ENCODE measurements around the gene ITPKC.
"Not testable (repeated sequence)": the region's sequence is repeated elsewhere in the genome, so short reads cannot be mapped to it uniquely, and the experiment has no call there.

The ITPKC gene

GRCh38 chr19:40741527-40742390, 24.8 kb downstream of the ITPKC start:
- DNase-seq (ENCODE audit: low read depth): no peak

DNA sequence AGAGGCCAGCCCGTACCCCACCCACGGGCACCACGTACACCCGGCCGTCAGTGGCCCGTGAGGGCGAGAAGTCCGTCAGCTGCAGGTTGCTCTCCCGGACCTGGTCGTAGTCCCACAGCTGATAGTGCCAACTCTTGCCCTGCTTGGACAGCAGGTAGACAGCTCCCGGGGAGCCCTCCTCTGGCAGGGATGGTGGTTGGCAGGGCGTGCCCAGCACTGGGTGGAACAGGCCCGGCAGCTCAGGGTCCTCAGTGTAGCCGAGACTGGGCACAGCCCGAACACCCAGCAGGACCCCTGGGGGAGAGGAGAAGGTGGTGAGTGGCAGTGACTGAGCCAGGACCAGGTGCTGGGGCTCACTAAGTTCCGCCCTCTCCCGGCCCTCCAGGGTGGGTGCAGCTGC, 25.6 kb downstream of the ITPKC start:
- no peak for DNase-seq (ENCODE audit: low read depth)

DNA sequence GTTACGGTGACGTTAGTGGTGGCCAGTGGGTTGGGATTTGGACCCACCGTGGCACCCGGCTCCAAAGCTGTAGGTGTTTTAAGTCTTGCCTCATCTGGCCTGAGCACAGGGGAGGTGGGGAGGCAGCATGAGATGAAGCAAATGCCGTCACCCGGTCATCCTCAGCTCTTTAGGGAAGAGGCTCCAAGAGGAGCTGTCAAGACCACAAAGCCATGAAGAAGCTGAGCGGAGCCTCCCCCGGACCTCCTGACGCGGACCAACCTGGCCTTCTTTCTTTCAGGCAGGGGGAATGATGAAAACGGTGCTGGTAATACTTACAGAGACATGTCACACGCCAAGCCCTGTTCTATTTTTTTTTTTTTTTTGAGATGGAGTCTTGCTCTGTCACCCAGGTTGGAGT, 26.0 kb downstream of the ITPKC start:
- DNase-seq (ENCODE audit: low read depth): no peak

DNA sequence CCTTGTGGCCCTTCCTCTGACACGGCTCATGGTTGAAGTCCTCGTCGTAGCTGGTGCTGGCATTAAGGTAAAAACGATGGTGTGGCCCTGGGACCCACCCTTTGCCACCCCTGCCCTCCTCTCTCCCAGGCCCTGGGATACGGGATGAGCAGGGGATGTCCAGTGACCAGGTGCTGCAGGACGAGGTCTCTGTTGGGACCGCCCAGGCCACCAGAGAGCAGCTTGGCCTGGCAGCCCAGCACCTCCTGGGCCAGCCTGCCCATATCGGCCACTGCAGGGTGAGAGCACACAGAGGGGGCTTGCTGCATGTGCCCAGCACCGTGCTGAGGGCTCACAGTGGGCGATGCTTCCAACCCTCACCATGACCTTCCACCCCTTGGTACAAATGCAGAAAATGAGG, 27.0 kb downstream of the ITPKC start:
- DNase-seq (ENCODE audit: low read depth): no peak

- DNase-seq (ENCODE audit: low read depth): no peak
Measured at GRCh38 chr19:40744554-40745401, 27.9 kb downstream of the ITPKC start.

DNA sequence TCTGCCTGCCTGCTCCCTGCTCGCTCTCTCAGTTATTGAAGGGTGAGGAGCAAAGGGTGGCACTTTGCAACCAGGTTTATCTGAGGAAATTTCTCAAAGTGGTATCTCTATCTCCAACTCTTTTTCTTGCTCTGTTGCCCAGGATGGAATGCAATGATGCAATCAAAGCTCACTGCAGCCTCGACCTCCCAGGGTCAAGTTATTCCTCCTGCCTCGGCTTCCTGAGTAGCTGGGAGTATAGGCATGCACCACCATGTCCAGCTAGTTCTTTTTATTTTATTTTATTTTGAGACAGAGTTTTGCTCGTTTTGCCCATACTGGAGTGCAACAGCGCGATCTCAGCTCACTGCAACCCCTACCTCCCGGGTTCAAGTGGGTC, 28.5 kb downstream of the ITPKC start:
- no peak for DNase-seq (ENCODE audit: low read depth)

DNA sequence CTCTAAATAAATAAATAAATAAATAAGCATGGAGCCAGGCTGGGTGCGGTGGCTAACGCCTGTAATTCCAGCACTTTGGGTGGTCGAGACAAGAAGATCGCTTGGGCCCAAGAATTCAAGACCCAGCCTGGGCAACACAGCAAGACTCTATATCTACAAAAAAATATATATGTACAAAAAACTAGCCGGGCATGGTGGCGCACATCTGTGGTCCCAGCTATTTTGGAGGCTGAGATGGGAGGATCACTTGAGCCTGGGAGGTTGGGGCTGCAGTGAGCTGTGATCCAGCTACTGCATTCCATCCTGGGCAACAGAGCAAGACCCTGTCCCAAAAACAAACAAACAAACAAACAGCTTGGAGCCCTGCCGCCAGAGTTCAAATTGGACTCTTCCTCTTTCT, 30.6 kb downstream of the ITPKC start:
- DNase-seq (ENCODE audit: low read depth): no peak

DNA sequence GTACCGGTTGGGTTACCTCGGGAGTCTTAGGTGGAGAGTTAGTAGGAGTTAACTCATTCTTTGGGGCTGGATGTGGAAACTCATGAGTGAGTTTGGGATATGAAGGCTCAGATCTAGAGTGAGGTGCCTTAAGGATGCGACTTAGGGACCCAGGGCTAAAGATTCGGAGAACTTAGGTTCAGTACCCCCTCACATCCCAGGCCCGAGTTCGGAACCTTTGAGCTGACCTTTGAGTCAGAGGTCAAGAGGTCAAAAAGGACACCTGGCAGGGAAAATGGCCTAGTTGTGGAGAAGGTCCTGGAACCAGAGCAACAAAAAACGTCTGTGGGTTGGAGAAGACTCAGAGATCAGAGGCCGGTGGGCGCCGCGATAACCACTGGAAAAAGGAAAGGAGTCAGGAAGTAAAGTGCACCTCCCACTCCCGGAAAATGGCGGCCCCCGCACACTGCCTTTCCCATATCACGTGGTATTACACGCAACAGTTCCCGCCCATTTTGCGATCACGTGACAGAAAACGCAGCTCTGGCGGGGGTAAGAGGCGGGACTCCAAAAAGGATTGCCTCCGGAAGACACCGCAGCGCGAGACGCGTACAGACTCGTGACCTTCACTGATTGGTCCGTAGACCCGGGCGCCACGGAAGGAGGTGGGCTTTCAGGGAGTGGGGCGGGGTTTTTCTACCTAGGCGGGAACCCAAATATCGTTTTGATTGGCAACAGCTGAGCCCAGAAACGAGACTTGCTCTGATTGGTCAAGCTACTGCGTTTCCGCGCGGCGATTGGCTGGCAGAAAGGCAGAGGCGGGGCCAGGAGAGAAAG, 33.4 kb downstream of the ITPKC start, which contains the start of gene ACTMAP:
ACTMAP (minus strand) TSS at position 420 of the 816 bp plus-strand sequence. CDS start 674 bp downstream, outside the sequence.
- DNase-seq (ENCODE audit: low read depth): peak; percentile 99

GRCh38 chr19:40750874-40751537, 34.1 kb downstream of the ITPKC start, which contains the start of gene SNRPA:
SNRPA (plus strand) TSS chr19:40751203; CDS start chr19:40751409, 206 bp downstream.
- DNase-seq (ENCODE audit: low read depth): peak; percentile 93

DNA sequence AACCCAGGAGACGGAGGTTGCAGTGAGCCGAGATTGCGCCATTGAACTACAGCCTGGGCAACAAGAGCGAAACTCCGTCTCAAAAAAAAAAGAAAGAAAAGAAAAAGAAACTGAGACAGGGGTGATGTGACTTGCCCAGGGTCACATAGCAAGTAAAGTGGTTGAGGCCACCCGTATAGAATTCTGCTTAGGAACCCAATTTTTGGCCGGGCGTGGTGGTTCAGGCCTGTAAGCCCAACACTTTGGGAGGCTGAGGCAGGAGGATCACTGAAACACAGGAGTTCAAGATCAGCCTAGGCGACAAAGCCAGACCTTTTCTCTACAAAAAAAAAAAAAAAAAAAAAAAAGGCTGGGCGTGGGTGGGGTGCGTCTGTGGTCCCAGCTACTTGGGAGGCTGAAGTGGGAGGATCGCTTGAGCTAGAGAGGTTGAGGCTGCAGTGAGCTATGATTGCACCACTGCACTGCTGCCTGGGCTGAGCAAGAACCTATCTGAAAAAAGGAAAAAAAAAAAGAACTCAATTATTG, 35.4 kb downstream of the ITPKC start:
- DNase-seq (ENCODE audit: low read depth): no peak

- no peak for DNase-seq (ENCODE audit: low read depth)
Measured at GRCh38 chr19:40754611-40755247, 37.8 kb downstream of the ITPKC start.

DNA sequence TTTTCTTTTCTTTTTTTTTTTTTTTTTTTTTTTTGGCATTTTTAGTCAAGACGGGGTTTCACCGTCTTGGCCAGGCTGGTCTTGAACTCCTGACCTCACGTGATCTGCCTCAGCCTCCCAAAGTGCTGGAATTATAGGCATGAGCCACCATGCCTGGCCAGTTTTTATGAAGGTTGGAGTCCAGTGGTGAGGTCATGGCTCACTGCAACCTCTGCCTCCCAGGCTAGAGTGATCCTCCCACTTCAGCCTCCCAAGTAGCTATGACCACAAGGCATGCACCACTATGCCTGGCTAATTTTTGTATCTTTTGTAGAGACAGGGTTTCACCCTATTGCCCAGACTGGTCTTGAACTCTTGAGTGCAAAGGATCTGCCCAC, 38.3 kb downstream of the ITPKC start:
- no peak for DNase-seq (ENCODE audit: low read depth)

GRCh38 chr19:40755791-40756190, 38.9 kb downstream of the ITPKC start:
- no peak for DNase-seq (ENCODE audit: low read depth)

DNA sequence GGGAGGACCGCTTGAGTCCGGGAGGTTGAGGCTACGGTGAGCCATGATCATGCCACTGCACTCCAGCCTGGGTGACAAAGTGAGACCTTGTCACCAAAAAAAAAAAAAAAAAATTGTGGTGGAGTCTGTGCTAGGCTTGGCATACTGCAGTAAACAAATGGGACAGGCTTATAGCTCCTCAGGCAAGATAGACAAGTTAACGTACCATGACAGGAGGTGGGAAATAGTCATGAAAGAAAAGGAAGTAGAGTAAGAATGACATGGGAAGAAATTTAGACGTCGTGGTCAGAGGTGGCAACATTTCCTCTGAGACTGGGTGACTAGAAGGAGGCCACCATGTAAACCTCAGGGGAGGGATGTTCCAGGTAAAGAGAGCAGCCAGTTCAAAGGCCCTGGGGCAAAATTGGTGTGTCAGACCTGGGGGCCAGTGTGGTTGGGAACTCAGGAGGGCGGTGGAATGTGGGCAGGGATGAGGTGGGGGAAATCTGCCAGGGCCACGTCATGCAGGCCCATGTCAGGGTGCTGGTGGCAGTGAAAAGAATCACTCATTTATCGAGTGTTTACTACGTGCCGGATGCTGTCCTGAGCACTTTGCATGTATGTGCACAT, 39.7 kb downstream of the ITPKC start:
- peak; percentile 15 for DNase-seq (ENCODE audit: low read depth)

DNA sequence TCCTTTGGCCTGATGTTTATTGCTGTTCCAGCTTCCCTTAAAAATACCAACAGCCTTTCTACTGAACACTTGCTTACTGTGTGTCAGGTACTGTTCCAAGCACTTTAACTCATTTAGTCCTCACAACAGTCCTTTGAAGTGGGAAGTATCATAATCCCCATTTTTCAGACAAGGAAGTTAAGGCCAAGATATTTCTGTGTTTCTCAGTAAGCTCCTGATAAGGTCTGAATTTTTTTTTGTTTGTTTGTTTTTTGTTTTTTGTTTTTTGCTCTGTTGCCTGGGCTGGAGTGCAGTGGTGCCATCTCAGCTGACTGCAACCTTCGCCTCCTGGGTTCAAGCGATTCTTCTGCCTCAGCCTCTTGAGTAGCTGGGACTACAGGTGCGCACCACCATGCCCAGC, 41.6 kb downstream of the ITPKC start:
- DNase-seq (ENCODE audit: low read depth): no peak

DNA sequence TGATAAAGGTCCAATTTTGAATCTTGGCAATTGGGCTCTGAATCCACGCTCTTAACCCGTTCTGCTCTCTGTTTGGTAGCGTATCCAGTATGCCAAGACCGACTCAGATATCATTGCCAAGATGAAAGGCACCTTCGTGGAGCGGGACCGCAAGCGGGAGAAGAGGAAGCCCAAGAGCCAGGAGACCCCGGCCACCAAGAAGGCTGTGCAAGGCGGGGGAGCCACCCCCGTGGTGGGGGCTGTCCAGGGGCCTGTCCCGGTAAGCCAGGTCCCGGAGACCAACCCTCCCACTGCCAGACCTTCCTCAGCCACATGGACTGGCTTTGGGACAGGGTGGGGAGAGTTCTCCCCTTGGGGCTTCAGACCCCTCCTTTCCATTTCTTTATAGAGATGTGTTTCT, 42.4 kb downstream of the ITPKC start:
- DNase-seq (ENCODE audit: low read depth): no peak

DNA sequence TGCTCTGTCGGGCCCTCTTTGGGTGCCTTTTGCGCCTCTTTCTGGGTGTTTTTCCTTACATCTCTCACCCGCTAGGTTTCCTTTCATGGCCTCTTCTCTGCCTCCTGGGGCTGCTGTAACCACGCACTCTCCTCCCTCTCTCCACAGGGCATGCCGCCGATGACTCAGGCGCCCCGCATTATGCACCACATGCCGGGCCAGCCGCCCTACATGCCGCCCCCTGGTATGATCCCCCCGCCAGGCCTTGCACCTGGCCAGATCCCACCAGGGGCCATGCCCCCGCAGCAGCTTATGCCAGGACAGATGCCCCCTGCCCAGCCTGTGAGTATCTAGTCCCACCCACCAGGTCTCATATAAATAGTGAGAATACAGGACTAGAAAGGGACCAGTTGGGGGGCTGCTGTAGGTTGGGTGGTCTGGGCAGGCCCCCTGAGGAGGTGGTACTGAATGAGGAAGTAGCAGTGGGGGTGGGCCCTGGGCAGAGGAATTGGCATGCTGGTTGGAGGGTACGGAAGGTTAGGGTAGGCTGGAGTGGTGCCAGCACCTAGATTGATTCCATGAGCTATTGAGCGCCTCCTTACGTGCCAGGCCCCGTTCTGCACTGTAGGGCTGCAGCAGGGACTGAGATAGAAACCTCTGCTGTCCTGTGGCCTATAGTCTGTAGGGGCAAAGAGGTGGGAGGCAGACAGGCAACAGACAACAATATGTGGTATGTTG, 46.0 kb downstream of the ITPKC start:
- DNase-seq (ENCODE audit: low read depth): no peak

DNA sequence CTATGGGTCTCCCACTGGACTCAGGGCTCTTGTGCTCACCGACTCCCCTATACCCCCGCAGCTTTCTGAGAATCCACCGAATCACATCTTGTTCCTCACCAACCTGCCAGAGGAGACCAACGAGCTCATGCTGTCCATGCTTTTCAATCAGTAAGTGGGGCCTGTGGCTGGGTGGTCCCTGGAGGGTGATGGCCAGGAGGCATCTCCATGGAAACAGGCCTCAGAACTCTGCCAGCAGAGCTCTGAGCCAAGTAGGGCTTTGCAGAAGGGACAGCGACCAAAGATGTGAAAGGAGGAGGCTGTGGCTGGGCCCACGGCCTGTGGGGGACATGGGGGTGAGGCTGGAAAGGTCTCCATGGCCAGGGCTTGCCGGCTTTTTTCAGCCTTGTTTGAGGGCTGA, 46.6 kb downstream of the ITPKC start:
- DNase-seq (ENCODE audit: low read depth): no peak

GRCh38 chr19:40763963-40764362, 47.1 kb downstream of the ITPKC start:
- DNase-seq (ENCODE audit: low read depth): no peak

- not testable (repeated sequence) for DNase-seq (ENCODE audit: low read depth)
Measured at GRCh38 chr19:40766385-40766784, 49.5 kb downstream of the ITPKC start.
